ENCODE results near the gene ADCK2. TPM values are rescaled to one million over a fixed set of nuclear protein-coding genes. Genes with fewer than 3 reads are reported as not detected.
"Not testable (repeated sequence)": the region's sequence is repeated elsewhere in the genome, so short reads cannot be mapped to it uniquely, and the experiment has no call there.

The ADCK2 gene
- total RNA-seq, 1 donor from 2014 or later, result 15.1 TPM

DNA sequence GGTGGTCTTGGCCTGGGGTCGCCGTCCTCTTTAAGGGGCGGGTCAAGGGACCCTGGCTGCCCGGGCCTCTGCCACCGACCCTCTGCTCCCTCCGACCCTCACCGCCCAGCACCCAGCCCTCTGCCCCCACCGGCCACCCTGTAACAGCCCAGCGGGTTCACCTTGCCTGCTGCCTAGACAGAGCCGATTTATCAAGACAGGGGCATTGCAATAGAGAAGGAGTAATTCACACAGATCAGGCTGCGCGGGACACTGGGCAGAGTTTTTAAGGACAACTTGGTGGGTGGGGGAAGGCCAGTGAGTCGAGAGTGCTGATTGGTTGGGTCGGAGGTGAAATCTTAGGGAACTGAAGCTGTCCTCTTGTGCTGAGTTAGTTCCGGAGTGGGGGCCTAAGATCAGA is 779 bp upstream of the ADCK2 start:
- no peaks in the 10 kb centered on the region for H3K36me3 ChIP-seq (ENCODE audit: control insufficient read depth in 3 of 3, insufficient read depth in 3 of 3, low read length in 3 of 3)
- peaks cover 19 to 33% (median 22%) of the 10 kb centered on the region in 3 donors for H3K4me1 ChIP-seq (ENCODE audit: control insufficient read depth in 3 of 3, insufficient read depth in 3 of 3, low read length in 3 of 3)
- peak overlapping the region in 1 of 3 donors; percentile 14 for H3K9ac ChIP-seq (ENCODE audit: low read depth in 1 of 3, low read length in 3 of 3)
- peak overlapping the region in 1 of 3 donors; percentile 83 for H3K4me3 ChIP-seq (ENCODE audit: low read length in 3 of 3)
- no peak overlapping the region for H3K27ac ChIP-seq (ENCODE audit: low read depth, low read length)
- H3K27me3 ChIP-seq (ENCODE audit: control insufficient read depth in 3 of 3, insufficient read depth in 3 of 3, low read length in 3 of 3), result no peaks in the 10 kb centered on the region
- no peaks in the 10 kb centered on the region for H3K9me3 ChIP-seq (ENCODE audit: control insufficient read depth in 3 of 3, low read length in 3 of 3)

DNA sequence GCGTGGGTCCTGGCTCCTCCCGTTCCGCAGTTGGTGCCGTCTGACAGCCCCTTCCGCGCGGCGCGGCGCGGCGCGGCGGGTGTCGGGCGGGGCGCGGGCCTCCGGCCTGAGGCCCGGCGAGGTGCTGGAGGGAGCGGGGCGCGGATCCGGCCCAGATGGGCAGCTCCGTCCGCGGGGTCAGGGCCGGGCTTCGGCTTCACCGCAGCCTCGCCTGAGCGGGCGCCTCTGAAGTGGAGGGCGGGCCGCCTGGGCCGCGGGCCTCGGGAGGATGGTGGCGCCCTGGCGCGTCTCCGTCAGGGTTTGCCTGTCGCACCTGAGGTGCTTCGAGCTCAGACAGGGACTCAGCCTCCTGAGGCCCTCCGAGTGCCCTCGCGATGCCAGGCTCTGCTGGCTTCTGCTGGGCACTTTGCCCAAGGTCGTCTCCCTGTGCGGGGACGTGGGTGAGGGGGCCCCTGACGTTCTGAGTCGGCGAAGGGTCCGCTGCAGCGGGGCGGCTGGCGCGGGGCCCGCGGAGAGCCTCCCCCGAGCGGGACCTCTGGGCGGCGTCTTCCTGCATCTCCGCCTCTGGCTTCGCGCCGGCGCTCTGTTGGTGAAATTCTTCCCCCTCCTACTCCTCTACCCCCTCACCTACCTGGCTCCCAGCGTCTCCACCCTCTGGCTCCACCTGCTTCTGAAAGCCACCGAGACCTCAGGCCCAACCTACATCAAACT is 473 bp downstream of the ADCK2 start:
- Histone ChIP-seq H3K27ac (ENCODE audit: low read depth, low read length) (peak overlapping the region; percentile 12), H3K4me3 (ENCODE audit: low read length in 3 of 3) (peak overlapping the region; percentile 67 to 83 (median 83)), H3K36me3 (ENCODE audit: control insufficient read depth in 3 of 3, insufficient read depth in 3 of 3, low read length in 3 of 3) (peaks cover 2 to 5% (median 4%) of the 10 kb centered on the region in 3 donors), H3K9ac (ENCODE audit: low read depth in 1 of 3, low read length in 3 of 3) (peak overlapping the region; percentile 68 to 85 (median 77)), H3K4me1 (ENCODE audit: control insufficient read depth in 3 of 3, insufficient read depth in 3 of 3, low read length in 3 of 3) (peaks cover 19 to 33% (median 22%) of the 10 kb centered on the region in 3 donors), H3K27me3 (ENCODE audit: control insufficient read depth in 3 of 3, insufficient read depth in 3 of 3, low read length in 3 of 3) (no peaks in the 10 kb centered on the region), H3K9me3 (ENCODE audit: control insufficient read depth in 3 of 3, low read length in 3 of 3) (no peaks in the 10 kb centered on the region)

DNA sequence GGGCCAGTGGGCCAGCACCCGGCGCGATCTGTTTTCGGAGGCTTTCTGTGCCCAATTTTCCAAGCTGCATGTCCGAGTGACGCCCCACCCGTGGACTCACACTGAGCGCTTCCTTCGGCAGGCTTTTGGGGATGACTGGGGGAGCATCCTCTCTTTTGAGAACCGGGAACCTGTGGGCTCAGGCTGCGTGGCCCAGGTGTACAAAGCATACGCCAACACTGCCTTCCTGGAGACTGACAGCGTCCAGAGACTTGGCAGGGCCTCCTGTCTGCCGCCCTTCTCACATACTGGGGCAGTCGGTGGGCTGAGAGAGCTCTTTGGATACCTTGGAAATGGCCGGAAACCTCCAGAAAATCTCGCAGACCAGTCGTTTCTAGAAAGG is 1.0 kb downstream of the ADCK2 start:
- Histone ChIP-seq H3K27ac (ENCODE audit: low read depth, low read length) (peak overlapping the region; percentile 25), H3K27me3 (ENCODE audit: control insufficient read depth in 3 of 3, insufficient read depth in 3 of 3, low read length in 3 of 3) (no peaks in the 10 kb centered on the region), H3K9ac (ENCODE audit: low read depth in 1 of 3, low read length in 3 of 3) (peak overlapping the region in 2 of 3 donors; percentile 77 to 85), H3K36me3 (ENCODE audit: control insufficient read depth in 3 of 3, insufficient read depth in 3 of 3, low read length in 3 of 3) (peaks cover 2 to 5% (median 5%) of the 10 kb centered on the region in 3 donors), H3K4me3 (ENCODE audit: low read length in 3 of 3) (peak overlapping the region; percentile 67 to 83 (median 83)), H3K9me3 (ENCODE audit: control insufficient read depth in 3 of 3, low read length in 3 of 3) (no peaks in the 10 kb centered on the region), H3K4me1 (ENCODE audit: control insufficient read depth in 3 of 3, insufficient read depth in 3 of 3, low read length in 3 of 3) (peaks cover 19 to 33% (median 22%) of the 10 kb centered on the region in 3 donors)

DNA sequence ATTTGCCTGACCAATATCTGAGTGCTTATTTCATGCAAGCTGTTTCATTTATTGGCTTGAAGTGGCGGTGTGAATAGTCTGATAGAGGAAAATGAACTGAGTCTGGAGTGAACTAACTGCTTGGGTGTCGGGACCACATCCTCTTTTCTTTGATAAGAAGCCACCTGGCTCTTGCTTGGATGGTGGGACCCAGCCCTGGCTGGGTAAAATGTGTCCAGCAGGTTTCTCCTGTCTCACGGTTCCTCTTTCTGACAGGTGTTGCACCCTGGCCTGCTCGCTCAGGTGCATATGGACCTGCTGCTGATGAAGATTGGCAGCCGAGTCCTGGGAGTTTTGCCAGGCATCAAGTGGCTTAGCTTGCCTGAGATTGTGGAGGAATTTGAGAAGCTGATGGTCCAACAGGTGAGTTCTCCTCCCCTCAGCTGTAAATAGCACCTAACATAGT is 1.6 kb downstream of the ADCK2 start:
- Histone ChIP-seq H3K4me3 (ENCODE audit: low read length in 3 of 3) (peak overlapping the region in 1 of 3 donors; percentile 67), H3K27me3 (ENCODE audit: control insufficient read depth in 3 of 3, insufficient read depth in 3 of 3, low read length in 3 of 3) (no peaks in the 10 kb centered on the region), H3K36me3 (ENCODE audit: control insufficient read depth in 3 of 3, insufficient read depth in 3 of 3, low read length in 3 of 3) (peaks cover 2 to 11% (median 8%) of the 10 kb centered on the region in 3 donors), H3K27ac (ENCODE audit: low read depth, low read length) (peak overlapping the region; percentile 25), H3K4me1 (ENCODE audit: control insufficient read depth in 3 of 3, insufficient read depth in 3 of 3, low read length in 3 of 3) (peaks cover 19 to 33% (median 22%) of the 10 kb centered on the region in 3 donors), H3K9me3 (ENCODE audit: control insufficient read depth in 3 of 3, low read length in 3 of 3) (no peaks in the 10 kb centered on the region), H3K9ac (ENCODE audit: low read depth in 1 of 3, low read length in 3 of 3) (peak overlapping the region in 1 of 3 donors; percentile 85)

DNA sequence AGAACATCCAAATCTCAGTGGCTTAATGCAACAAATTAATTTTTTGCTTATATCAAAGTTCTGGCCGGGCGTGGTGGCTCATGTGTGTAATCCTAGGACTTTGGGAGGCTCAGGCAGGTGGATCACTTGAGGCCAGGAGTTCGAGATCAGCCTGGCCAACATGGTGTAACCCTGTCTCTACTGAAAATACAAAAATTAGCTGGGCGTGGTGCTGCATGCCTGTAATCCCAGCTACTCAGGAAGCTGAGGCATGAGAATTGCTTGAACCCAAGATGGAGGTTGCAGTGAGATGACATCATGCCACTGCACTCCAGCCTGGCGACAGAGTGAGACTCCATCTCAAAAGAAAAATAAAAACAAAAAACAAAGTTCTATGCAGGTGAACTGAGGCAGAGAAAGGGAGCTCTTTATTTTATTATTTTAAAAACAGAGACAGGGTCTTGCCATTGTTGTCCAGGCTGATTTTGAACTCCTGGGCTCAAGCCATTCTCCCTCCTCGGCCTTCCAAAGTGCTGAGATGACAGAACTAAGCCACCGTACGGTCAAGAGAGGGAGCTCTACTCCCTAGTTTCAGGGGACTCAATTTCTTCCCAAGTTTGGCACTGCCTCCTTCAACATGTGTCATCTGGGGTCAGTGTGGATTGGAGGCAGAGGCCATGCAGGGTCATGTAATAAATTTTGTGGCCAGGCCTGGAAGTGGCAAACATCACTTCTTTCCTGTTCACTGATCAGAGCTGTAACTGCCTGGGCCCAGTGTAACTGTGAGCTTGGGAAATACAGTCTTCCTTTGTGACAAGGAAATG is 2.4 kb downstream of the ADCK2 start:
- peak overlapping the region; percentile 2 for H3K27ac ChIP-seq (ENCODE audit: low read depth, low read length)
- H3K27me3 ChIP-seq (ENCODE audit: control insufficient read depth in 3 of 3, insufficient read depth in 3 of 3, low read length in 3 of 3), result no peaks in the 10 kb centered on the region
- peaks cover 2 to 15% (median 9%) of the 10 kb centered on the region in 3 donors for H3K36me3 ChIP-seq (ENCODE audit: control insufficient read depth in 3 of 3, insufficient read depth in 3 of 3, low read length in 3 of 3)
- no peaks in the 10 kb centered on the region for H3K9me3 ChIP-seq (ENCODE audit: control insufficient read depth in 3 of 3, low read length in 3 of 3)
- peaks cover 19 to 33% (median 22%) of the 10 kb centered on the region in 3 donors for H3K4me1 ChIP-seq (ENCODE audit: control insufficient read depth in 3 of 3, insufficient read depth in 3 of 3, low read length in 3 of 3)
- H3K9ac ChIP-seq (ENCODE audit: low read depth in 1 of 3, low read length in 3 of 3), result no peak overlapping the region
- H3K4me3 ChIP-seq (ENCODE audit: low read length in 3 of 3), result no peak overlapping the region

DNA sequence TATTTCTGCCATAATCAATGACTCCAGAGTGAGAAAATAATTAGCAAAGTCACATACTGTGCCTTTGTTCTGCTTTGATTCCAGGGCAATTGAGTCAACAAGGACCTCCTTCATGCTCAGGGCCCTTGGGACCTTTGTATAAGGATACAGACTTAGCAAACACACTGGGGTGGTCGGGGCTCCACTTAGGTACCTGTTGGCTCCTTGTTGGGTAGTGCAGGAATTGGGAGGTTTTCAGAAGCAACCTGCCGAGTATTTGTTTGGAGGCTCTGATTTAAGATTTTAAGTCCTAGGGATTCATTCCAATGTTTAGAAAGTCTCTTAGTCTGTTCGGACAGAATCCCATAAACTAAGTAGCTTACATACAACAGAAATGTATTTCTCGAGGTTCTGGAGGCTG is 3.0 kb downstream of the ADCK2 start:
- H3K27me3 ChIP-seq (ENCODE audit: control insufficient read depth in 3 of 3, insufficient read depth in 3 of 3, low read length in 3 of 3), result no peaks in the 10 kb centered on the region
- H3K27ac ChIP-seq (ENCODE audit: low read depth, low read length), result peak overlapping the region; percentile 2
- H3K4me1 ChIP-seq (ENCODE audit: control insufficient read depth in 3 of 3, insufficient read depth in 3 of 3, low read length in 3 of 3), result peaks cover 19 to 33% (median 22%) of the 10 kb centered on the region in 3 donors
- H3K9ac ChIP-seq (ENCODE audit: low read depth in 1 of 3, low read length in 3 of 3), result no peak overlapping the region
- H3K9me3 ChIP-seq (ENCODE audit: control insufficient read depth in 3 of 3, low read length in 3 of 3), result no peaks in the 10 kb centered on the region
- peaks cover 5 to 20% (median 10%) of the 10 kb centered on the region in 3 donors for H3K36me3 ChIP-seq (ENCODE audit: control insufficient read depth in 3 of 3, insufficient read depth in 3 of 3, low read length in 3 of 3)
- no peak overlapping the region for H3K4me3 ChIP-seq (ENCODE audit: low read length in 3 of 3)

DNA sequence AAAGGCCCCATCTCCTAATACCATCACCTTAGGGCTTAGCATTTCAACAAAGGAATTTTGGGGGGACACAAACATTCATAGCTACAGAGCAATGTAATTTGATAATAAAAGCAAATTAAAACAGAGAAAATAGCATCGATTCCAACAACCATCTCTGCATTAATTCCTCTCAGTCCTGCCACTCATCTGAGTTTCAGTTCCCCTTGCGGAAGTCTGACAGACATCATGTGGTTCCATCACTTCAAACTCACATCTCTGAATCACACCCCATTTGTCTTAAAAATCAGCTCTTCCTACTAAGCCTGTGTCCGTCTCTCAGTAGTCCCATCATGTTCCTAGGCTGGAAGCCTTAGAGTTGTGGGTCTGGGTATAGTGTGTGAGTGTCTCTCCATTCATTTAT is 3.6 kb downstream of the ADCK2 start:
- peaks cover 19 to 33% (median 22%) of the 10 kb centered on the region in 3 donors for H3K4me1 ChIP-seq (ENCODE audit: control insufficient read depth in 3 of 3, insufficient read depth in 3 of 3, low read length in 3 of 3)
- no peak overlapping the region for H3K27ac ChIP-seq (ENCODE audit: low read depth, low read length)
- no peak overlapping the region for H3K9ac ChIP-seq (ENCODE audit: low read depth in 1 of 3, low read length in 3 of 3)
- peaks cover 8 to 24% (median 14%) of the 10 kb centered on the region in 3 donors for H3K36me3 ChIP-seq (ENCODE audit: control insufficient read depth in 3 of 3, insufficient read depth in 3 of 3, low read length in 3 of 3)
- no peak overlapping the region for H3K4me3 ChIP-seq (ENCODE audit: low read length in 3 of 3)
- H3K9me3 ChIP-seq (ENCODE audit: control insufficient read depth in 3 of 3, low read length in 3 of 3), result no peaks in the 10 kb centered on the region
- no peaks in the 10 kb centered on the region for H3K27me3 ChIP-seq (ENCODE audit: control insufficient read depth in 3 of 3, insufficient read depth in 3 of 3, low read length in 3 of 3)

DNA sequence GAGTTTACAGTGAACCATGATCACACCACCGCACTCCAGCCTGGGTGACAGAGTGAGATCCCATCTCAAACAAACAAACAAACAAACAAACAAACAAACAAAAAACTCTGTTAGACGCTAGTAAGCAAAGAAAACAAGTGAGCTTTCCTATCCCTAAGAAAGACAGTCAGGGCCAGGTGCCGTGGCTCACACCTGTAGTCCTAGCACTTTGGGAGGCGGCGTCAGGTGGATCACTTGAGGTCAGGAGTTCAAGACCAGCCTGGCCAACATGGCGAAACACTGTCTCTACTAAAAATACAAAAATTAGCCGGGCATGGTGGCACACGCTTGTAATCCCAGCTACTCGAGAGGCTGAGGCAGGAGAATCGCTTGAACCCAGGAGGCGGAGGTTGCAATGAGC is 4.2 kb downstream of the ADCK2 start:
- H3K9me3 ChIP-seq (ENCODE audit: control insufficient read depth in 3 of 3, low read length in 3 of 3); H3K4me3 ChIP-seq (ENCODE audit: low read length in 3 of 3); H3K9ac ChIP-seq (ENCODE audit: low read depth in 1 of 3, low read length in 3 of 3); H3K27me3 ChIP-seq (ENCODE audit: control insufficient read depth in 3 of 3, insufficient read depth in 3 of 3, low read length in 3 of 3); H3K27ac ChIP-seq (ENCODE audit: low read depth, low read length): not testable (repeated sequence)
- H3K4me1 ChIP-seq (ENCODE audit: control insufficient read depth in 3 of 3, insufficient read depth in 3 of 3, low read length in 3 of 3), result peaks cover 19 to 33% (median 22%) of the 10 kb centered on the region in 3 donors
- H3K36me3 ChIP-seq (ENCODE audit: control insufficient read depth in 3 of 3, insufficient read depth in 3 of 3, low read length in 3 of 3), result peaks cover 11 to 30% (median 19%) of the 10 kb centered on the region in 3 donors

DNA sequence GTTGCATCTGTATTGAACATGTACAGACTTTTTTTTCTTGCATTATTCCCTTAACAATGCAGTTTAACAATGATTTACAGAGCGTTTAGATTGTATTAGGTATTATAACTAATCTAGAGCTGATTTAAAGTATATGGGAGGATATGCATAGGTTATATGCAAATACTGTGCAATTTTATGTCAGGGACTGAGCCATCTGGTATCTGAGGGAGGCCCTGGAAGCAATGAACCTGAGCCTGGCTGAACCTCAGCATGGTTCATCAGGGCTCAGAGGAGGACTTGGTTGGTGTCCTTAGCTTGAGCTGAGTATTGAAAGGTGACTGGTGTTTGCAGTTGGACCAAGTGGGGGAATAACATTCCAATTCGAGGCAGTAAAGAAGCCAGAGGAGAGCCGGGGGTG is 4.8 kb downstream of the ADCK2 start:
- H3K9me3 ChIP-seq (ENCODE audit: control insufficient read depth in 3 of 3, low read length in 3 of 3), result no peaks in the 10 kb centered on the region
- H3K4me3 ChIP-seq (ENCODE audit: low read length in 3 of 3), result no peak overlapping the region
- peaks cover 11 to 33% (median 23%) of the 10 kb centered on the region in 3 donors for H3K36me3 ChIP-seq (ENCODE audit: control insufficient read depth in 3 of 3, insufficient read depth in 3 of 3, low read length in 3 of 3)
- peaks cover 19 to 28% (median 22%) of the 10 kb centered on the region in 3 donors for H3K4me1 ChIP-seq (ENCODE audit: control insufficient read depth in 3 of 3, insufficient read depth in 3 of 3, low read length in 3 of 3)
- H3K27ac ChIP-seq (ENCODE audit: low read depth, low read length), result no peak overlapping the region
- H3K27me3 ChIP-seq (ENCODE audit: control insufficient read depth in 3 of 3, insufficient read depth in 3 of 3, low read length in 3 of 3), result no peaks in the 10 kb centered on the region
- H3K9ac ChIP-seq (ENCODE audit: low read depth in 1 of 3, low read length in 3 of 3), result no peak overlapping the region

Measured in skeletal muscle tissue (tissue), 4 donors.